Neutrophil (primary cell): Measurements from ENCODE around the gene RABGAP1L.
"Not testable (repeated sequence)": the region's sequence is repeated elsewhere in the genome, so short reads cannot be mapped to it uniquely, and the experiment has no call there.

Source experiments
- H3K27ac ChIP-seq: fragments of 200-600 bp; sonication (generic); 2 replicates; pipeline ENCODE4 v1.5.1; 2016; ENCODE audit warnings: mild to moderate bottlenecking, moderate library complexity
- H3K27me3 ChIP-seq: fragments of 200-600 bp; sonication (generic); 2 replicates; pipeline ENCODE4 v1.6.0; 2016; ENCODE audit warnings: mild to moderate bottlenecking
- H3K36me3 ChIP-seq: fragments of 200-600 bp; sonication (generic); 2 replicates; pipeline ENCODE4 v1.5.1; 2017
- H3K4me1 ChIP-seq, 2 experiments: fragments of 200-600 bp in 1 of 2; sonication (generic) in 1 of 2; 1 replicate in 1 of 2; 2 replicates in 1 of 2; pipeline versions ENCODE4 v1.5.1 to v1.6.1; 2013 to 2016; ENCODE audit warnings: low read depth in 1 of 2, low read length in 1 of 2, mild to moderate bottlenecking in 1 of 2, moderate library complexity in 1 of 2; ENCODE audit not compliant: control insufficient read depth in 1 of 2, insufficient read depth in 1 of 2
- H3K4me3 ChIP-seq, 2 experiments: fragments of 200-600 bp in 1 of 2; sonication (generic) in 1 of 2; 1 replicate in 1 of 2; 2 replicates in 1 of 2; pipeline ENCODE4 v1.5.1; 2013 to 2016; ENCODE audit warnings: low read depth in 1 of 2, low read length in 1 of 2, mild to moderate bottlenecking in 1 of 2, moderate library complexity in 1 of 2
- H3K9me3 ChIP-seq: fragments of 200-600 bp; sonication (generic); 2 replicates; pipeline ENCODE4 v1.5.1; 2016
- TF ChIP-seq, protein P1 (sequence below): fragments of 200-600 bp; sonication (generic); IDR thresholded peaks from 2 replicates; pipeline ENCODE4 v1.5.1; 2016; ENCODE audit warnings: antibody characterized with exemption

RABGAP1L gene

GRCh38 chr1:174239541-174239940 lies 80.2 kb downstream of the RABGAP1L start:
- Histone ChIP-seq H3K4me1 (no peaks in the 10 kb centered on the region), H3K27ac (no peak overlapping the region), H3K36me3 (peaks cover 11% of the 10 kb centered on the region), H3K9me3 (no peaks in the 10 kb centered on the region), H3K4me3 (no peak overlapping the region), H3K27me3 (no peaks in the 10 kb centered on the region)
- TF ChIP-seq, protein P1, sequence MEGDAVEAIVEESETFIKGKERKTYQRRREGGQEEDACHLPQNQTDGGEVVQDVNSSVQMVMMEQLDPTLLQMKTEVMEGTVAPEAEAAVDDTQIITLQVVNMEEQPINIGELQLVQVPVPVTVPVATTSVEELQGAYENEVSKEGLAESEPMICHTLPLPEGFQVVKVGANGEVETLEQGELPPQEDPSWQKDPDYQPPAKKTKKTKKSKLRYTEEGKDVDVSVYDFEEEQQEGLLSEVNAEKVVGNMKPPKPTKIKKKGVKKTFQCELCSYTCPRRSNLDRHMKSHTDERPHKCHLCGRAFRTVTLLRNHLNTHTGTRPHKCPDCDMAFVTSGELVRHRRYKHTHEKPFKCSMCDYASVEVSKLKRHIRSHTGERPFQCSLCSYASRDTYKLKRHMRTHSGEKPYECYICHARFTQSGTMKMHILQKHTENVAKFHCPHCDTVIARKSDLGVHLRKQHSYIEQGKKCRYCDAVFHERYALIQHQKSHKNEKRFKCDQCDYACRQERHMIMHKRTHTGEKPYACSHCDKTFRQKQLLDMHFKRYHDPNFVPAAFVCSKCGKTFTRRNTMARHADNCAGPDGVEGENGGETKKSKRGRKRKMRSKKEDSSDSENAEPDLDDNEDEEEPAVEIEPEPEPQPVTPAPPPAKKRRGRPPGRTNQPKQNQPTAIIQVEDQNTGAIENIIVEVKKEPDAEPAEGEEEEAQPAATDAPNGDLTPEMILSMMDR = no peak

- H3K4me3 ChIP-seq = no peak overlapping the region
- no peaks in the 10 kb centered on the region for H3K4me1 ChIP-seq
- H3K9me3 ChIP-seq = no peaks in the 10 kb centered on the region
- TF ChIP-seq, protein P1 = no peak
- peaks cover 18% of the 10 kb centered on the region for H3K36me3 ChIP-seq
- no peaks in the 10 kb centered on the region for H3K27me3 ChIP-seq
- no peak overlapping the region for H3K27ac ChIP-seq
Measured at GRCh38 chr1:174242856-174243255, 83.5 kb downstream of the RABGAP1L start.

DNA sequence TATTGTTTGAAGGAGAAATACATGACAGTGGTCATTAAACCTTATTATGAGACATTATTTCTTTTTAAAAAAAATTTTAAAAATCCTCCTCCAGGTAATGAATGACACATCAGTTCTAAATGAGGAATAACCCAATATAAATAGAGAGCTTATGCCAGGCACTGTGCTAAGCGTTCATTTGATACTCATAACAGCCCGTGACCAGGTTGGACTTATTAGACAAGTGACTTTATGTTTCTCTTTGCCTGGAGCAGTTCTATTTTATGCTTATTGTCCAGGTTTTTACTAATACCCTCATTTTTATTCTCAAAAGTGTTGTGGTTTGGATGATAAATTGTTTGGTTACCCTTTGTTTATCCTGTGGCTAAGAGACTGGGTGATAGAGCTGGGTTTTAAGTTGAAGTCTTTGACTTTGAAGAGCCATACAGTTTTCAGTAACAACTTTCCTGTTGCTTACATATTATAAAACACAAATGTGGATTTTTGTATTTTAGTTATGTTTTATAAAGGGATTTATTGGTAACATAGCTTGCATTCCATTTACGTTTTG lies 84.2 kb downstream of the RABGAP1L start:
- Histone ChIP-seq H3K27me3 (no peaks in the 10 kb centered on the region), H3K36me3 (peaks cover 18% of the 10 kb centered on the region), H3K4me1 (no peaks in the 10 kb centered on the region), H3K9me3 (no peaks in the 10 kb centered on the region), H3K4me3 (no peak overlapping the region), H3K27ac (no peak overlapping the region)
- TF ChIP-seq, protein P1 = no peak

DNA sequence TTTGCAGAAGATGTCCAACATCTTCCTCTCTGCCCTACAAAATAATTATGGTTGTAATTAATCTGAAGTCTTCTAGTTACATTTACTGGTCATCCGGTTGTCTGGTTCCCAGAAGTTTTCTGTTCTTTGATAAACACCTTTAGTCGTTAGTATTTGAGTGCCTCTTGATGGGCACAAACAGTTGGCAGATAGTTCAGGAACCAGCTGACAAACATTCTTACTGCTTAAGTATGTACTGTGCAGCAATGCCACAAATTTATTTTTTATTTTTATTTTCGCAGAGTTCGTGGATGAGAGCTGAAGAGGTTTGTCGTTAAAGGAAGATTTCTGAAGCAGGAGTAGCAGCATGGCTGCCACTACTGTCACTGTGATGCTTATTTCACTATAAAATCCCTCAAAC lies 84.7 kb downstream of the RABGAP1L start:
- H3K4me1 ChIP-seq = no peaks in the 10 kb centered on the region
- H3K27me3 ChIP-seq = no peaks in the 10 kb centered on the region
- H3K36me3 ChIP-seq = peaks cover 18% of the 10 kb centered on the region
- TF ChIP-seq, protein P1 = no peak
- H3K4me3 ChIP-seq = no peak overlapping the region
- H3K27ac ChIP-seq = no peak overlapping the region
- no peaks in the 10 kb centered on the region for H3K9me3 ChIP-seq

GRCh38 chr1:174247472-174247871 lies 88.2 kb downstream of the RABGAP1L start:
- H3K36me3 ChIP-seq = peaks cover 12% of the 10 kb centered on the region
- H3K27me3 ChIP-seq = no peaks in the 10 kb centered on the region
- TF ChIP-seq, protein P1 = no peak
- H3K9me3 ChIP-seq = no peaks in the 10 kb centered on the region
- H3K27ac ChIP-seq = no peak overlapping the region
- no peaks in the 10 kb centered on the region for H3K4me1 ChIP-seq
- no peak overlapping the region for H3K4me3 ChIP-seq

GRCh38 chr1:174248041-174248440 lies 88.7 kb downstream of the RABGAP1L start:
- Histone ChIP-seq H3K4me1 (no peaks in the 10 kb centered on the region), H3K4me3 (no peak overlapping the region), H3K27me3 (no peaks in the 10 kb centered on the region), H3K27ac (no peak overlapping the region), H3K9me3 (no peaks in the 10 kb centered on the region), H3K36me3 (peaks cover 12% of the 10 kb centered on the region)
- TF ChIP-seq, protein P1 = no peak

- not testable (repeated sequence) for H3K4me3 ChIP-seq, H3K4me1 ChIP-seq, H3K36me3 ChIP-seq, H3K9me3 ChIP-seq, H3K27me3 ChIP-seq, H3K27ac ChIP-seq
Measured at GRCh38 chr1:174256386-174256785, 97.1 kb downstream of the RABGAP1L start.
